ENCODE measurements around the gene AKAP8. TPM values are rescaled to one million over a fixed set of nuclear protein-coding genes. Genes with fewer than 3 reads are reported as not detected.

AKAP8 gene
- total and polyA plus RNA-seq, 9 of the 15 experiments (the other 6 are each of a cell fraction or from before 2014, with no cell fraction given) = 3.4 to 56.5 (median 15.0) TPM

DNA sequence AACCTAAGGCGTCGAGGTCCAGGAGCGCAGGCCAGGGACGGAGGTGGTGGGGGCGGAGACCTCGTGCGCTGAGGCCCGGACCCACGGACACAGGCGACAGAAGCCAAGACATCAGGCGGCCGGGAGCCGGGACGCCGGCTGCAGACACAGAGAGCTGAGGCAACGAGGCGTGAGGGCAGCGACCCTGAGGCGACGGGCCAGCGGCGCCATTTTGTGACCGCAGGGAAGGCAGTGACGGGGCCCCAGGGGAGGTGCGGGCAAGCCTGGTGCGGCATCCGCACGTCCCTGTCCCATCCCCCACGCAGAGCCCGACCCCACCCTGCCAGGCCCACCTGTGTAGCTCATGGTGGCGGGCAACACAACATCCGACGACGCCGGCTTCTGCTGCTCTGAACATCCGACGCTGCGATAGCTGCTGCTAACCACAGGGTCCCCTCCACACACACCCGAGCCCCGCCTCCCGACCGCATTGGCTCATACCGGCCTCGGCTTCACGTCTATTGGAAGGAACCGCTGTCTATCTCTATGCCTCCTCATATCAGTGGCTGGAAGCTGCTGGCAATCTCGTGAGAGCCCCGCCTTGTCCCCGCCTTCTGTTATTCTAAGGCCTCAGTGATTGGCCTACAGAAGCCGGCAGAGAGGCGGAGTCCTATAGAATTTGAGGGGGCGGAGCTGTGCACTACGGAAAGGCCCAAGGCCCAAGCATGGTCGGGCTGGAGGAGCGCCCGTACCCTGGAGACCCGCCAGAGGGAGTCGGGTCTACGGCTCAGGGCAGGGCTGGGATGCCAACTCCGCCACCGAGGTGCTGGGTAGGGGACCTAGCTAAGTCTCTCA is 39.2 kb upstream of the AKAP8 start, which contains the start of gene AKAP8L (continued):
- TF ChIP-seq LCOR (CRISPR knock-in tag; IDR thresholded peaks at IDR 0.05) = no peak
- peak; percentile 89 for TF ChIP-seq POU5F1 (IDR thresholded peaks at IDR 0.05; ENCODE audit: borderline replicate concordance, low read depth, low read length, partially characterized antibody)
- TF ChIP-seq ZNF124 (CRISPR knock-in tag; IDR thresholded peaks at IDR 0.05) = no peak
- TF ChIP-seq FIP1L1 (IDR thresholded peaks at IDR 0.05; ENCODE audit: low read depth, low read length, poor library complexity, severe bottlenecking) = peak; percentile 74
- no peak for TF ChIP-seq TSC22D4 (tag; IDR thresholded peaks at IDR 0.05)
- no peak for TF ChIP-seq CHD4 (IDR thresholded peaks at IDR 0.05; ENCODE audit: insufficient read depth, insufficient replicate concordance, low read depth, low read length, poor library complexity, severe bottlenecking)
- peak; percentile 95 for TF ChIP-seq POLR2A (conservative IDR thresholded peaks at IDR 0.05)
- no peak for TF ChIP-seq TFAM (CRISPR knock-in tag; conservative IDR thresholded peaks at IDR 0.05)
- TF ChIP-seq, protein P1, sequence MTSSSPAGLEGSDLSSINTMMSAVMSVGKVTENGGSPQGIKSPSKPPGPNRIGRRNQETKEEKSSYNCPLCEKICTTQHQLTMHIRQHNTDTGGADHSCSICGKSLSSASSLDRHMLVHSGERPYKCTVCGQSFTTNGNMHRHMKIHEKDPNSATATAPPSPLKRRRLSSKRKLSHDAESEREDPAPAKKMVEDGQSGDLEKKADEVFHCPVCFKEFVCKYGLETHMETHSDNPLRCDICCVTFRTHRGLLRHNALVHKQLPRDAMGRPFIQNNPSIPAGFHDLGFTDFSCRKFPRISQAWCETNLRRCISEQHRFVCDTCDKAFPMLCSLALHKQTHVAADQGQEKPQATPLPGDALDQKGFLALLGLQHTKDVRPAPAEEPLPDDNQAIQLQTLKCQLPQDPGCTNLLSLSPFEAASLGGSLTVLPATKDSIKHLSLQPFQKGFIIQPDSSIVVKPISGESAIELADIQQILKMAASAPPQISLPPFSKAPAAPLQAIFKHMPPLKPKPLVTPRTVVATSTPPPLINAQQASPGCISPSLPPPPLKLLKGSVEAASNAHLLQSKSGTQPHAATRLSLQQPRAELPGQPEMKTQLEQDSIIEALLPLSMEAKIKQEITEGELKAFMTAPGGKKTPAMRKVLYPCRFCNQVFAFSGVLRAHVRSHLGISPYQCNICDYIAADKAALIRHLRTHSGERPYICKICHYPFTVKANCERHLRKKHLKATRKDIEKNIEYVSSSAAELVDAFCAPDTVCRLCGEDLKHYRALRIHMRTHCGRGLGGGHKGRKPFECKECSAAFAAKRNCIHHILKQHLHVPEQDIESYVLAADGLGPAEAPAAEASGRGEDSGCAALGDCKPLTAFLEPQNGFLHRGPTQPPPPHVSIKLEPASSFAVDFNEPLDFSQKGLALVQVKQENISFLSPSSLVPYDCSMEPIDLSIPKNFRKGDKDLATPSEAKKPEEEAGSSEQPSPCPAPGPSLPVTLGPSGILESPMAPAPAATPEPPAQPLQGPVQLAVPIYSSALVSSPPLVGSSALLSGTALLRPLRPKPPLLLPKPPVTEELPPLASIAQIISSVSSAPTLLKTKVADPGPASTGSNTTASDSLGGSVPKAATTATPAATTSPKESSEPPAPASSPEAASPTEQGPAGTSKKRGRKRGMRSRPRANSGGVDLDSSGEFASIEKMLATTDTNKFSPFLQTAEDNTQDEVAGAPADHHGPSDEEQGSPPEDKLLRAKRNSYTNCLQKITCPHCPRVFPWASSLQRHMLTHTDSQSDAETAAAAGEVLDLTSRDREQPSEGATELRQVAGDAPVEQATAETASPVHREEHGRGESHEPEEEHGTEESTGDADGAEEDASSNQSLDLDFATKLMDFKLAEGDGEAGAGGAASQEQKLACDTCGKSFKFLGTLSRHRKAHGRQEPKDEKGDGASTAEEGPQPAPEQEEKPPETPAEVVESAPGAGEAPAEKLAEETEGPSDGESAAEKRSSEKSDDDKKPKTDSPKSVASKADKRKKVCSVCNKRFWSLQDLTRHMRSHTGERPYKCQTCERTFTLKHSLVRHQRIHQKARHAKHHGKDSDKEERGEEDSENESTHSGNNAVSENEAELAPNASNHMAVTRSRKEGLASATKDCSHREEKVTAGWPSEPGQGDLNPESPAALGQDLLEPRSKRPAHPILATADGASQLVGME (CRISPR knock-in tag; IDR thresholded peaks at IDR 0.05) = no peak
- no peak for TF ChIP-seq MEF2D (tag; conservative IDR thresholded peaks at IDR 0.05; ENCODE audit: low read depth)
- 0 out of 4 replicates have a peak, but pooled peaks have one; percentile 22 to 31 for TF ChIP-seq NRF1 (conservative IDR thresholded peaks at IDR 0.05 in 1 of 2, IDR thresholded peaks at IDR 0.05 in 1 of 2)
- TF ChIP-seq MYNN (IDR thresholded peaks at IDR 0.05) = peak; percentile 86
- TF ChIP-seq MYNN (CRISPR knock-in tag; IDR thresholded peaks at IDR 0.05) = no peak
- TF ChIP-seq ARNT (IDR thresholded peaks at IDR 0.05) = 0 out of 4 replicates have a peak, but pooled peaks of 1 of the 2 experiments have one; percentile 21
- TF ChIP-seq, protein P2, sequence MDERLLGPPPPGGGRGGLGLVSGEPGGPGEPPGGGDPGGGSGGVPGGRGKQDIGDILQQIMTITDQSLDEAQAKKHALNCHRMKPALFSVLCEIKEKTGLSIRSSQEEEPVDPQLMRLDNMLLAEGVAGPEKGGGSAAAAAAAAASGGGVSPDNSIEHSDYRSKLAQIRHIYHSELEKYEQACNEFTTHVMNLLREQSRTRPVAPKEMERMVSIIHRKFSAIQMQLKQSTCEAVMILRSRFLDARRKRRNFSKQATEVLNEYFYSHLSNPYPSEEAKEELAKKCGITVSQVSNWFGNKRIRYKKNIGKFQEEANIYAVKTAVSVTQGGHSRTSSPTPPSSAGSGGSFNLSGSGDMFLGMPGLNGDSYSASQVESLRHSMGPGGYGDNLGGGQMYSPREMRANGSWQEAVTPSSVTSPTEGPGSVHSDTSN (CRISPR knock-in tag; IDR thresholded peaks at IDR 0.05; ENCODE audit: low read depth) = peak; percentile 96
- TF ChIP-seq, protein P2 (tag; conservative IDR thresholded peaks at IDR 0.05; ENCODE audit: low read depth) = peak; percentile 100
- TF ChIP-seq ZFP36 (IDR thresholded peaks at IDR 0.05; ENCODE audit: low read depth, low read length, partially characterized antibody) = no peak
- no peak for TF ChIP-seq ZFP30 (CRISPR knock-in tag; IDR thresholded peaks at IDR 0.05; ENCODE audit: borderline replicate concordance)
- TF ChIP-seq, protein P3, sequence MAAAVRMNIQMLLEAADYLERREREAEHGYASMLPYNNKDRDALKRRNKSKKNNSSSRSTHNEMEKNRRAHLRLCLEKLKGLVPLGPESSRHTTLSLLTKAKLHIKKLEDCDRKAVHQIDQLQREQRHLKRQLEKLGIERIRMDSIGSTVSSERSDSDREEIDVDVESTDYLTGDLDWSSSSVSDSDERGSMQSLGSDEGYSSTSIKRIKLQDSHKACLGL (CRISPR knock-in tag; IDR thresholded peaks at IDR 0.05; ENCODE audit: borderline replicate concordance, poor library complexity, severe bottlenecking) = no peak
